ENCODE results near the gene GTF2IRD1. TPM values are rescaled to one million over a fixed set of nuclear protein-coding genes. Genes with fewer than 3 reads are reported as not detected.

The GTF2IRD1 gene
- total RNA-seq, 1 experiment from 2014 or later, result 14.9 TPM

DNA sequence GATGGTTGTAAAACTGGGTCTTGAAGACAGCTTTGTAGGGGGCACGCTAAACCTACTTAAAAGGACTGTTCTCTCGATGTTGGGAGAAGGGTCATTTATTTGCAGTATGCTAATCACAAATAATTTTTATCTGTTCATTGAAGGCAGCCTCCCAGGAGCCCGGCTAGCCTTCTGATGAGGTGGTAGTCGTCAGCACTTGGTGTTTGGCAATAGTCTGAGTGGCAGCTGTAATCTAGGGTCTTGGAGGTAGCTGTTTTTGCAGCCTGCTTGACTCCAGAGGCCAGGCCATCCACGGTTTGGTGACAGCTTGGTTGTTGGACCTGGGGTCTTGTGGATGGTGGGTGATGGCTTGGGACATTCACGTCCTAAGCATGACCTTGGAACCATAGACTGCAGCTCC, 2.2 kb downstream of the GTF2IRD1 start:
- Histone ChIP-seq H3K9ac (ENCODE audit: low read length) (no peak overlapping the region), H4K20me1 (ENCODE audit: low read length) (no peaks in the 10 kb centered on the region), H3K27me3 (ENCODE audit: low read length) (no peaks in the 10 kb centered on the region), H2AFZ (ENCODE audit: low read length) (no peak overlapping the region), H3K4me1 (ENCODE audit: insufficient read depth, low read length) (peaks cover 22% of the 10 kb centered on the region), H3K4me2 (ENCODE audit: low read length) (no peak overlapping the region), H3K27ac (ENCODE audit: low read length) (no peak overlapping the region), H3K4me3 (ENCODE audit: low read length) (no peak overlapping the region), H3K79me2 (ENCODE audit: low read length) (peaks cover 67% of the 10 kb centered on the region), H3F3A (ENCODE audit: low read length, unreplicated experiment) (peaks cover 5% of the 10 kb centered on the region), H3K9me3 (ENCODE audit: low read length) (no peaks in the 10 kb centered on the region), H3K9me2 (replicated peaks; ENCODE audit: low read length) (no peaks in the 10 kb centered on the region), H3K36me3 (ENCODE audit: low read depth, low read length) (no peaks in the 10 kb centered on the region)
- no peak for TF ChIP-seq EZH2phosphoT487 (IDR thresholded peaks at IDR 0.05; ENCODE audit: borderline replicate concordance, low read length)
- no peak for TF ChIP-seq EZH2 (IDR thresholded peaks at IDR 0.05; ENCODE audit: low read length, unreplicated experiment)
- TF ChIP-seq, protein P1, sequence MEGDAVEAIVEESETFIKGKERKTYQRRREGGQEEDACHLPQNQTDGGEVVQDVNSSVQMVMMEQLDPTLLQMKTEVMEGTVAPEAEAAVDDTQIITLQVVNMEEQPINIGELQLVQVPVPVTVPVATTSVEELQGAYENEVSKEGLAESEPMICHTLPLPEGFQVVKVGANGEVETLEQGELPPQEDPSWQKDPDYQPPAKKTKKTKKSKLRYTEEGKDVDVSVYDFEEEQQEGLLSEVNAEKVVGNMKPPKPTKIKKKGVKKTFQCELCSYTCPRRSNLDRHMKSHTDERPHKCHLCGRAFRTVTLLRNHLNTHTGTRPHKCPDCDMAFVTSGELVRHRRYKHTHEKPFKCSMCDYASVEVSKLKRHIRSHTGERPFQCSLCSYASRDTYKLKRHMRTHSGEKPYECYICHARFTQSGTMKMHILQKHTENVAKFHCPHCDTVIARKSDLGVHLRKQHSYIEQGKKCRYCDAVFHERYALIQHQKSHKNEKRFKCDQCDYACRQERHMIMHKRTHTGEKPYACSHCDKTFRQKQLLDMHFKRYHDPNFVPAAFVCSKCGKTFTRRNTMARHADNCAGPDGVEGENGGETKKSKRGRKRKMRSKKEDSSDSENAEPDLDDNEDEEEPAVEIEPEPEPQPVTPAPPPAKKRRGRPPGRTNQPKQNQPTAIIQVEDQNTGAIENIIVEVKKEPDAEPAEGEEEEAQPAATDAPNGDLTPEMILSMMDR (conservative IDR thresholded peaks at IDR 0.05; ENCODE audit: low read depth, low read length), result no peak
- DNase-seq (no peak), ATAC-seq (no peak)
- BruUV-seq (replicated peaks), result no TSS peak
- ChIA-PET POLR2A (ENCODE audit: unreplicated experiment) (no interaction called here), CTCF (no interaction called here)
- intact Hi-C loops (cut with micrococcal nuclease), result no loop called here

DNA sequence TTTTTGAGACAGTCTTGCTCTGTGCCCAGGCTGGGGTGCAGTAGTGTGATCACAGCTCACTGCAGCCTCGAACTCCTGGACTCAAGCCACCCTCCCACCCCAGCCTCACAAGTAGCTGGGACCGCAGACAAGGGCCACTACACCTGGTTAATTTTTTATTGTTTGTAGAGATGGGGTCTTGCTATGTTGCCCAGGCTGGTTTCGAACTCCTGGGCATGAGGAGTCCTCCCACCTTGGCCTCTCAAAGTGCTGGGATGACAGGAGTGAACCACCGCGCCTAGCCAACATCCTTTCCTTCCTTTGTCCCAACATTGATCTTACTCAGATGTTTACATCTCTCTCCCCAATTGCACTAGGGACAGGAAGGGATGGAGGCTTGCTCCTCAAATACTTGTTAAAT, 3.3 kb downstream of the GTF2IRD1 start:
- H3K27me3 ChIP-seq (ENCODE audit: low read length), result no peaks in the 10 kb centered on the region
- no peaks in the 10 kb centered on the region for H3K36me3 ChIP-seq (ENCODE audit: low read depth, low read length)
- H3K9ac ChIP-seq (ENCODE audit: low read length), result no peak overlapping the region
- no peak for DNase-seq
- H3K4me2 ChIP-seq (ENCODE audit: low read length), result no peak overlapping the region
- POLR2A ChIA-PET (ENCODE audit: unreplicated experiment), result no interaction called here
- ATAC-seq, result no peak
- H2AFZ ChIP-seq (ENCODE audit: low read length), result no peak overlapping the region
- no peak overlapping the region for H3K4me3 ChIP-seq (ENCODE audit: low read length)
- no peak overlapping the region for H3K27ac ChIP-seq (ENCODE audit: low read length)
- CTCF ChIA-PET, result no interaction called here
- BruUV-seq (replicated peaks), result no TSS peak
- TF ChIP-seq, protein P1 (conservative IDR thresholded peaks at IDR 0.05; ENCODE audit: low read depth, low read length), result no peak
- TF ChIP-seq EZH2 (IDR thresholded peaks at IDR 0.05; ENCODE audit: low read length, unreplicated experiment) (no peak), EZH2phosphoT487 (IDR thresholded peaks at IDR 0.05; ENCODE audit: borderline replicate concordance, low read length) (no peak)
- no peaks in the 10 kb centered on the region for H4K20me1 ChIP-seq (ENCODE audit: low read length)
- no peaks in the 10 kb centered on the region for H3K9me2 ChIP-seq (replicated peaks; ENCODE audit: low read length)
- H3F3A ChIP-seq (ENCODE audit: low read length, unreplicated experiment), result peaks cover 5% of the 10 kb centered on the region
- intact Hi-C loops (cut with micrococcal nuclease), result no loop called here
- no peaks in the 10 kb centered on the region for H3K9me3 ChIP-seq (ENCODE audit: low read length)
- H3K79me2 ChIP-seq (ENCODE audit: low read length), result peaks cover 75% of the 10 kb centered on the region
- H3K4me1 ChIP-seq (ENCODE audit: insufficient read depth, low read length), result peaks cover 14% of the 10 kb centered on the region

DNA sequence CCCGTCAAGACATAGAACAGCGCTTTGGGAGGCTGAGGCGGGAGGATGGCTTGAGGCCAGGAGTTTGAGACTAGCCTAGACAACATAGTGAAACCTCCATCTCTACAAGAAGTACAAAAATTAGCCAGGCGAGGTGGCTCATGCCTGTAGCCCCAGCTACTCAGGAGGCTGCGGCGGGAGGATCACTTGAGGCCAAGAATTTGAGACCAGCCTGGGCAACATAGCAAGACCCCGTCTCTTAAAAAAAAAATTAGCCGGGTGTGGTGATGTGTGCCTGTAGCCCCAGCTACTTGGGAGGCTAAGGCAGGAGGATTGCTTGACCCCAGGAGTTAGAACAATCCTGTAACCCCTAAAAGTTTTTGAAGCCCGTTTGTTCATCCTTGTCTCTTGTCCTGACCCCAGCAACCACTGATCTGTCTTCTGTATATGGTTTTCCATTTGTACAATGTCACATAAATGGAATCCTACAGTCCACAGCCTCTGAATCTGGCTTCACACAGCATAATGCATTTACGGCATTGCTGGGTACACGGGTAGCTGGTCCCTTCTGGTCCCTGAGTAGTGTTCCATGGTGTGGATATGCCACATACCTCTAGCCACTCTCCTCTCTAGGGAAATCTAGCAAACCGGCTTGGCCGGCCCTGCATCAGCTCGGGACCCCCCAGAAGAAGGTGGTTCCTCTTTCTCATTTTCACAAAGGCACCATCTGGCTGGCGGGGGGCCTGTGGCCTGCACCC, 8.4 kb downstream of the GTF2IRD1 start:
- H4K20me1 ChIP-seq (ENCODE audit: low read length), result no peaks in the 10 kb centered on the region
- no peak overlapping the region for H3K4me2 ChIP-seq (ENCODE audit: low read length)
- no peak overlapping the region for H3K9ac ChIP-seq (ENCODE audit: low read length)
- no peaks in the 10 kb centered on the region for H3K36me3 ChIP-seq (ENCODE audit: low read depth, low read length)
- H3F3A ChIP-seq (ENCODE audit: low read length, unreplicated experiment), result no peaks in the 10 kb centered on the region
- H3K27ac ChIP-seq (ENCODE audit: low read length), result no peak overlapping the region
- no peak overlapping the region for H2AFZ ChIP-seq (ENCODE audit: low read length)
- TF ChIP-seq, protein P1 (conservative IDR thresholded peaks at IDR 0.05; ENCODE audit: low read depth, low read length), result no peak
- no peaks in the 10 kb centered on the region for H3K27me3 ChIP-seq (ENCODE audit: low read length)
- H3K9me3 ChIP-seq (ENCODE audit: low read length), result no peaks in the 10 kb centered on the region
- H3K79me2 ChIP-seq (ENCODE audit: low read length), result peaks cover 83% of the 10 kb centered on the region
- H3K4me3 ChIP-seq (ENCODE audit: low read length), result no peak overlapping the region
- ATAC-seq (no peak), DNase-seq (no peak)
- no TSS peak for BruUV-seq (replicated peaks)
- CTCF ChIA-PET, result no interaction called here
- intact Hi-C loops (cut with micrococcal nuclease), result no loop called here
- peaks cover 6% of the 10 kb centered on the region; the same call in 1 of the 2 replicates for H3K4me1 ChIP-seq (ENCODE audit: insufficient read depth, low read length)
- POLR2A ChIA-PET (ENCODE audit: unreplicated experiment), result no interaction called here
- no peaks in the 10 kb centered on the region for H3K9me2 ChIP-seq (replicated peaks; ENCODE audit: low read length)

Data from PC-3 (cell line).